ENCODE measurements around the gene MYMX. TPM values are rescaled to one million over a fixed set of nuclear protein-coding genes. Genes with fewer than 3 reads are reported as not detected.

The MYMX gene
- total and polyA plus RNA-seq, 2 of the 13 experiments (the other 11 are each of a cell fraction or from before 2014, with no cell fraction given): not detected

- TF ChIP-seq ZNF431 (CRISPR knock-in tag; IDR thresholded peaks at IDR 0.05; ENCODE audit: borderline replicate concordance, low read depth) (no peak; the same call in 1 of the 2 replicates), HIVEP1 (CRISPR knock-in tag; IDR thresholded peaks at IDR 0.05) (0 out of 2 replicates have a peak, but pooled peaks have one; percentile 4), UBTF (CRISPR knock-in tag; IDR thresholded peaks at IDR 0.05) (peak; percentile 1; the same call in 1 of the 2 replicates), MLLT10 (CRISPR knock-in tag; IDR thresholded peaks at IDR 0.05) (0 out of 2 replicates have a peak, but pooled peaks have one; percentile 68), FOXK2 (IDR thresholded peaks at IDR 0.05) (peak; percentile 20; the same call in 1 of the 2 replicates), ADNP (CRISPR knock-in tag; IDR thresholded peaks at IDR 0.05) (no peak), HBP1 (CRISPR knock-in tag; IDR thresholded peaks at IDR 0.05; ENCODE audit: low read depth) (peak; percentile 96), ZNF749 (CRISPR knock-in tag; IDR thresholded peaks at IDR 0.05; ENCODE audit: borderline replicate concordance) (peak; percentile 62), ZNF616 (CRISPR knock-in tag; IDR thresholded peaks at IDR 0.05; ENCODE audit: low read depth) (no peak), REPIN1 (CRISPR knock-in tag; IDR thresholded peaks at IDR 0.05; ENCODE audit: borderline replicate concordance, low read depth) (peak; percentile 80), MTF1 (CRISPR knock-in tag; IDR thresholded peaks at IDR 0.05) (0 out of 2 replicates have a peak, but pooled peaks have one; percentile 91), CENPX (CRISPR knock-in tag; IDR thresholded peaks at IDR 0.05) (no peak), RNF2 (conservative IDR thresholded peaks at IDR 0.05; ENCODE audit: low read depth) (no peak), ZNF263 (CRISPR knock-in tag; IDR thresholded peaks at IDR 0.05) (peak; percentile 70), SIN3A (IDR thresholded peaks at IDR 0.05; ENCODE audit: borderline replicate concordance, low read depth, low read length) (peak; percentile 95), PRMT3 (CRISPR knock-in tag; IDR thresholded peaks at IDR 0.05; ENCODE audit: borderline replicate concordance, low read depth) (no peak), ZNF788 (CRISPR knock-in tag; IDR thresholded peaks at IDR 0.05; ENCODE audit: borderline replicate concordance) (no peak), ZNF253 (CRISPR knock-in tag; IDR thresholded peaks at IDR 0.05; ENCODE audit: borderline replicate concordance) (no peak), DNMT3B (CRISPR knock-in tag; conservative IDR thresholded peaks at IDR 0.05) (peak; percentile 87; the same call in 1 of the 2 replicates), RAD51 (IDR thresholded peaks at IDR 0.05; ENCODE audit: borderline replicate concordance) (no peak), TAF1 (CRISPR knock-in tag; IDR thresholded peaks at IDR 0.05) (peak; percentile 99), ZKSCAN8 (CRISPR knock-in tag; IDR thresholded peaks at IDR 0.05; ENCODE audit: borderline replicate concordance) (no peak)
- TF ChIP-seq, protein P1, sequence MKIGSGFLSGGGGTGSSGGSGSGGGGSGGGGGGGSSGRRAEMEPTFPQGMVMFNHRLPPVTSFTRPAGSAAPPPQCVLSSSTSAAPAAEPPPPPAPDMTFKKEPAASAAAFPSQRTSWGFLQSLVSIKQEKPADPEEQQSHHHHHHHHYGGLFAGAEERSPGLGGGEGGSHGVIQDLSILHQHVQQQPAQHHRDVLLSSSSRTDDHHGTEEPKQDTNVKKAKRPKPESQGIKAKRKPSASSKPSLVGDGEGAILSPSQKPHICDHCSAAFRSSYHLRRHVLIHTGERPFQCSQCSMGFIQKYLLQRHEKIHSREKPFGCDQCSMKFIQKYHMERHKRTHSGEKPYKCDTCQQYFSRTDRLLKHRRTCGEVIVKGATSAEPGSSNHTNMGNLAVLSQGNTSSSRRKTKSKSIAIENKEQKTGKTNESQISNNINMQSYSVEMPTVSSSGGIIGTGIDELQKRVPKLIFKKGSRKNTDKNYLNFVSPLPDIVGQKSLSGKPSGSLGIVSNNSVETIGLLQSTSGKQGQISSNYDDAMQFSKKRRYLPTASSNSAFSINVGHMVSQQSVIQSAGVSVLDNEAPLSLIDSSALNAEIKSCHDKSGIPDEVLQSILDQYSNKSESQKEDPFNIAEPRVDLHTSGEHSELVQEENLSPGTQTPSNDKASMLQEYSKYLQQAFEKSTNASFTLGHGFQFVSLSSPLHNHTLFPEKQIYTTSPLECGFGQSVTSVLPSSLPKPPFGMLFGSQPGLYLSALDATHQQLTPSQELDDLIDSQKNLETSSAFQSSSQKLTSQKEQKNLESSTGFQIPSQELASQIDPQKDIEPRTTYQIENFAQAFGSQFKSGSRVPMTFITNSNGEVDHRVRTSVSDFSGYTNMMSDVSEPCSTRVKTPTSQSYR (CRISPR knock-in tag; IDR thresholded peaks at IDR 0.05; ENCODE audit: borderline replicate concordance): peak; percentile 78; the same call in 1 of the 2 replicates
- TF ChIP-seq, protein P2, sequence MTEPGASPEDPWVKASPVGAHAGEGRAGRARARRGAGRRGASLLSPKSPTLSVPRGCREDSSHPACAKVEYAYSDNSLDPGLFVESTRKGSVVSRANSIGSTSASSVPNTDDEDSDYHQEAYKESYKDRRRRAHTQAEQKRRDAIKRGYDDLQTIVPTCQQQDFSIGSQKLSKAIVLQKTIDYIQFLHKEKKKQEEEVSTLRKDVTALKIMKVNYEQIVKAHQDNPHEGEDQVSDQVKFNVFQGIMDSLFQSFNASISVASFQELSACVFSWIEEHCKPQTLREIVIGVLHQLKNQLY (CRISPR knock-in tag; IDR thresholded peaks at IDR 0.05): peak; percentile 18; the same call in 1 of the 2 replicates
These were observed 30.1 kb downstream of the MYMX start, which contains the start of gene HSP90AB1 (continued) for GRCh38 chr6:44246663-44247337.
